Effector memory CD8-positive, alpha-beta T cell (primary cell): ENCODE results near the gene PODN.

Experiments
- ATAC-seq: fragments of 150-1000 bp; cut with Tn5 transposase; replicated peaks from 2 replicates; pipeline ENCODE4 v1.10.0; 2021; ENCODE audit warnings: mild to moderate bottlenecking, moderate library complexity
- DNase-seq, 3 experiments: peaks; one replicate each; pipeline ENCODE4 v3.0.0; 2021
- H3K27ac Mint-ChIP-seq, 2 donors: one replicate each; pipeline ENCODE4 v1.8.0; 2022; ENCODE audit warnings: mild to moderate bottlenecking in 2 of 2, mixed read lengths in 2 of 2, moderate library complexity in 2 of 2
- H3K27me3 Mint-ChIP-seq, 2 donors: one replicate each; pipeline ENCODE4 v1.8.0; 2022; ENCODE audit warnings: mixed read lengths in 2 of 2
- H3K36me3 Mint-ChIP-seq: one replicate; pipeline ENCODE4 v1.8.0; 2022; ENCODE audit warnings: mild to moderate bottlenecking, moderate library complexity, mixed read lengths; ENCODE audit not compliant: insufficient read depth
- H3K4me1 Mint-ChIP-seq, 2 donors: one replicate each; pipeline ENCODE4 v1.8.0; 2022; ENCODE audit warnings: low read depth in 2 of 2, mixed read lengths in 2 of 2
- H3K4me3 Mint-ChIP-seq, 2 donors: one replicate each; pipeline ENCODE4 v1.8.0; 2022; ENCODE audit warnings: mild to moderate bottlenecking in 2 of 2, mixed read lengths in 2 of 2, moderate library complexity in 2 of 2
- H3K9me3 Mint-ChIP-seq, 2 donors: one replicate each; pipeline ENCODE4 v1.8.0; 2022; ENCODE audit warnings: mixed read lengths in 2 of 2

PODN gene

GRCh38 chr1:53122961-53123413 lies 61.0 kb downstream of the PODN start:
- H3K9me3 Mint-ChIP-seq, result no peaks in the 10 kb centered on the region
- H3K27me3 Mint-ChIP-seq, result peaks cover 0 to 23% of the 10 kb centered on the region in 2 donors
- DNase-seq (no peak), ATAC-seq (no peak)
- peaks cover 21 to 26% of the 10 kb centered on the region in 2 donors for H3K4me1 Mint-ChIP-seq
- H3K36me3 Mint-ChIP-seq, result no peaks in the 10 kb centered on the region
- no peak overlapping the region for H3K27ac Mint-ChIP-seq
- H3K4me3 Mint-ChIP-seq, result no peak overlapping the region

GRCh38 chr1:53123453-53124140 lies 61.6 kb downstream of the PODN start:
- no peak overlapping the region for H3K4me3 Mint-ChIP-seq
- H3K9me3 Mint-ChIP-seq, result no peaks in the 10 kb centered on the region
- peaks cover 27 to 29% of the 10 kb centered on the region in 2 donors for H3K4me1 Mint-ChIP-seq
- no peaks in the 10 kb centered on the region for H3K36me3 Mint-ChIP-seq
- peaks cover 0 to 23% of the 10 kb centered on the region in 2 donors for H3K27me3 Mint-ChIP-seq
- DNase-seq, result no peak
- no peak for ATAC-seq
- H3K27ac Mint-ChIP-seq, result no peak overlapping the region

- no peak overlapping the region for H3K4me3 Mint-ChIP-seq
- DNase-seq (no peak), ATAC-seq (no peak)
- peaks cover 0 to 17% of the 10 kb centered on the region in 2 donors for H3K27me3 Mint-ChIP-seq
- H3K4me1 Mint-ChIP-seq, result peaks cover 32 to 33% of the 10 kb centered on the region in 2 donors
- H3K9me3 Mint-ChIP-seq, result no peaks in the 10 kb centered on the region
- no peaks in the 10 kb centered on the region for H3K36me3 Mint-ChIP-seq
- peak overlapping the region; percentile 60 to 89 for H3K27ac Mint-ChIP-seq
Measured at GRCh38 chr1:53125122-53125521, 63.1 kb downstream of the PODN start.

- Mint-ChIP-seq H3K9me3 (no peaks in the 10 kb centered on the region), H3K4me1 (peaks cover 32 to 37% of the 10 kb centered on the region in 2 donors), H3K4me3 (peak overlapping the region in 1 of 2 donors; percentile 26), H3K36me3 (no peaks in the 10 kb centered on the region), H3K27me3 (peaks cover 0 to 10% of the 10 kb centered on the region in 2 donors), H3K27ac (peak overlapping the region; percentile 18 to 89)
- DNase-seq, result no peak
- no peak for ATAC-seq
Measured at GRCh38 chr1:53125623-53126360, 63.8 kb downstream of the PODN start.

- no peak for DNase-seq
- H3K4me3 Mint-ChIP-seq, result no peak overlapping the region
- no peaks in the 10 kb centered on the region for H3K36me3 Mint-ChIP-seq
- H3K9me3 Mint-ChIP-seq, result no peaks in the 10 kb centered on the region
- H3K27me3 Mint-ChIP-seq, result peaks cover 0 to 3% of the 10 kb centered on the region in 2 donors
- no peak for ATAC-seq
- peaks cover 26 to 38% of the 10 kb centered on the region in 2 donors for H3K4me1 Mint-ChIP-seq
- peak overlapping the region in 1 of 2 donors; percentile 18 for H3K27ac Mint-ChIP-seq
Measured at GRCh38 chr1:53126495-53126894, 64.5 kb downstream of the PODN start.

- DNase-seq (peak; percentile 14 to 30 (median 22)), ATAC-seq (peak; percentile 96)
- H3K27ac Mint-ChIP-seq, result peak overlapping the region; percentile 51 to 91
Measured at GRCh38 chr1:53127546-53127945, 65.5 kb downstream of the PODN start.

GRCh38 chr1:53128401-53128800 lies 66.4 kb downstream of the PODN start:
- Mint-ChIP-seq H3K27ac (peak overlapping the region; percentile 51 to 91), H3K4me3 (peak overlapping the region in 1 of 2 donors; percentile 70), H3K9me3 (no peaks in the 10 kb centered on the region), H3K27me3 (no peaks in the 10 kb centered on the region), H3K4me1 (peaks cover 31 to 53% of the 10 kb centered on the region in 2 donors), H3K36me3 (no peaks in the 10 kb centered on the region)
- DNase-seq, result no peak
- no peak for ATAC-seq

More at GRCh38 chr1:53127546-53127945, 65.5 kb downstream of the PODN start:
- Mint-ChIP-seq H3K4me3 (peak overlapping the region; percentile 70), H3K36me3 (no peaks in the 10 kb centered on the region), H3K4me1 (peaks cover 31 to 46% of the 10 kb centered on the region in 2 donors), H3K27me3 (no peaks in the 10 kb centered on the region), H3K9me3 (no peaks in the 10 kb centered on the region)

GRCh38 chr1:53129891-53130597 lies 68.0 kb downstream of the PODN start:
- DNase-seq, result no peak
- no peaks in the 10 kb centered on the region for H3K36me3 Mint-ChIP-seq
- no peak for ATAC-seq
- peaks cover 34 to 52% of the 10 kb centered on the region in 2 donors for H3K4me1 Mint-ChIP-seq
- H3K27me3 Mint-ChIP-seq, result no peaks in the 10 kb centered on the region
- no peaks in the 10 kb centered on the region for H3K9me3 Mint-ChIP-seq
- H3K4me3 Mint-ChIP-seq, result peak overlapping the region in 1 of 2 donors; percentile 17
- H3K27ac Mint-ChIP-seq, result peak overlapping the region; percentile 20 to 55

- no peaks in the 10 kb centered on the region for H3K9me3 Mint-ChIP-seq
Measured at GRCh38 chr1:53130598-53130877, 68.5 kb downstream of the PODN start.

GRCh38 chr1:53130878-53131589 lies 69.0 kb downstream of the PODN start:
- DNase-seq (no peak), ATAC-seq (no peak)
- no peak overlapping the region for H3K4me3 Mint-ChIP-seq
- H3K36me3 Mint-ChIP-seq, result peaks cover 4% of the 10 kb centered on the region
- no peaks in the 10 kb centered on the region for H3K27me3 Mint-ChIP-seq
- H3K4me1 Mint-ChIP-seq, result peaks cover 29 to 50% of the 10 kb centered on the region in 2 donors
- H3K27ac Mint-ChIP-seq, result peak overlapping the region; percentile 55 to 69
- no peaks in the 10 kb centered on the region for H3K9me3 Mint-ChIP-seq

More at GRCh38 chr1:53130598-53130877, 68.5 kb downstream of the PODN start:
- DNase-seq (no peak), ATAC-seq (no peak)
- Mint-ChIP-seq H3K4me1 (peaks cover 34 to 55% of the 10 kb centered on the region in 2 donors), H3K27me3 (no peaks in the 10 kb centered on the region), H3K36me3 (no peaks in the 10 kb centered on the region), H3K4me3 (no peak overlapping the region), H3K27ac (peak overlapping the region in 1 of 2 donors; percentile 55)

GRCh38 chr1:53131590-53131938 lies 69.6 kb downstream of the PODN start:
- Mint-ChIP-seq H3K4me3 (peak overlapping the region in 1 of 2 donors; percentile 1), H3K27me3 (no peaks in the 10 kb centered on the region), H3K4me1 (peaks cover 26 to 48% of the 10 kb centered on the region in 2 donors), H3K36me3 (peaks cover 4% of the 10 kb centered on the region), H3K9me3 (no peaks in the 10 kb centered on the region), H3K27ac (peak overlapping the region; percentile 60 to 69)
- ATAC-seq (no peak), DNase-seq (no peak)

- Mint-ChIP-seq H3K36me3 (peaks cover 4% of the 10 kb centered on the region), H3K4me3 (peak overlapping the region; percentile 1 to 15), H3K27me3 (no peaks in the 10 kb centered on the region), H3K9me3 (no peaks in the 10 kb centered on the region), H3K4me1 (peaks cover 24 to 46% of the 10 kb centered on the region in 2 donors), H3K27ac (peak overlapping the region; percentile 60 to 78)
- DNase-seq (no peak), ATAC-seq (no peak)
Measured at GRCh38 chr1:53132176-53132575, 70.2 kb downstream of the PODN start.
